Left lung (tissue), 10 donors: Measurements from ENCODE around the gene LDLR. TPM values are rescaled to one million over a fixed set of nuclear protein-coding genes. Genes with fewer than 3 reads are reported as not detected.

Experiments used
- ATAC-seq: fragments of 200-7000 bp; cut with Tn5 transposase; one replicate; pipeline ENCODE4 v1.9.1; 2020; ENCODE audit warnings: moderate library complexity
- DNase-seq, 4 donors: peaks; one replicate each; pipeline ENCODE4 v3.0.0-alpha.2; 2013 to 2020
- H3K27ac ChIP-seq, 2 donors: fragments of 200-600 bp; sonication (generic) in 1 of 2; one replicate each; pipeline versions ENCODE4 v1.5.0 to v1.8.0; 2020 to 2021
- H3K27me3 ChIP-seq, 2 donors: fragments of 200-600 bp; sonication (generic) in 1 of 2; one replicate each; pipeline versions ENCODE4 v1.5.0 to v1.8.0; 2020 to 2021
- H3K36me3 ChIP-seq, 2 donors: fragments of 200-600 bp; sonication (generic) in 1 of 2; one replicate each; pipeline versions ENCODE4 v1.5.0 to v1.8.0; 2020 to 2021
- H3K4me1 ChIP-seq, 2 donors: fragments of 200-600 bp; one replicate each; pipeline ENCODE4 v1.8.0; 2021
- H3K4me3 ChIP-seq, 2 donors: fragments of 200-600 bp; sonication (generic) in 1 of 2; one replicate each; pipeline versions ENCODE4 v1.5.0 to v1.8.0; 2020 to 2021; ENCODE audit warnings: mild to moderate bottlenecking in 1 of 2
- H3K9me3 ChIP-seq, 2 donors: fragments of 200-600 bp; sonication (generic) in 1 of 2; one replicate each; pipeline versions ENCODE4 v1.5.0 to v1.8.0; 2020 to 2021
- CTCF ChIP-seq, 2 donors: fragments of 200-600 bp; sonication (generic) in 1 of 2; IDR thresholded peaks; one replicate each; pipeline versions ENCODE4 v1.5.0 to v1.8.0; 2021; ENCODE audit warnings: antibody characterized with exemption in 2 of 2
- intact Hi-C, 2 donors: fragments of 100-400 bp; cut with DNase I; formaldehyde crosslinking; loops; one replicate each; pipeline versions ENCODE4 v1.11.2 to v1.14.2; 2022
- polyA plus RNA-seq, 6 donors: library from polyadenylated mRNA; unstranded; fragments of 120-200 nt; gene quantifications; one replicate each; pipeline ENCODE4 v1.2.1, GENCODE V29; 2013; ENCODE audit not compliant: insufficient read length in 6 of 6
- total RNA-seq, 2 donors: library from RNA; stranded (reverse); fragmentation: NEBNext Ultra II Directional; extraction: Animal tissue kit (Norgen Biotek cat#: 25700); gene quantifications; one replicate each; pipeline ENCODE4 v1.2.1, GENCODE V29; 2021
- donor health status: DM: no; HTN: yes; CAD: no.
- donor health status: DM: no; HTN: no; CAD: no.

The LDLR gene
- total and polyA plus RNA-seq, 8 donors = 10.4 to 310 (median 29.6) TPM

DNA sequence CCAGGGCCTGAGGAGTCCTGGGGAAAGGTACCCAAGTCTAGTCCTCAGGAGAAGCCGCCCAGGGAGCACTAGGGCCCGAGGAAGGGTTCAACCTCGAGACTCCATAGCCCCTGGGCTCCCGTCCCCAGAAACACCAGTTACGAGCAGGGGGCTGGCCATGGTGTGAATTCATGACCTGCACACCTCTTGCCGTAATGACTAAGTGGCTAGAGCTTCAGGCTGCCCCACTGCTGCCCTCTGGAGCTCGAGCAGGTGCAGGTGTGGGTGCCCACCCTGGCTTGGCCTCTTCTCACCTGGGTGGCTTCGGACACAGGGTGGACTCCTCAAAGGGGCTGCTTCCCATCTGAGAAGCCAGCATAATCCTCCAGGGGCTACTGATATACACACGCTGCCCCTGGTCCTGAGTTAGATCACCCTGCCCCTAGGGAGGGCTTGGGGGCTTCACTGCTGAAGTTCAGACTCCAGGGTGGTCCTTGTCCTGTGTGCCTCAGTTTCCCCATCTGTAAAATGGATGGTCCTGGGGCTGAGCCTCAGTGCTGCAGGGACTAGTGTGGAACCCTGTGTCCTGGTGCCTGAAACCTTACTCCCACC, 52.8 kb downstream of the LDLR start:
- peaks cover 41 to 75% of the 10 kb centered on the region in 2 donors for H3K4me1 ChIP-seq
- H3K27me3 ChIP-seq = no peaks in the 10 kb centered on the region
- peaks cover 0 to 15% of the 10 kb centered on the region in 2 donors for H3K36me3 ChIP-seq
- no peak for ATAC-seq
- no peaks in the 10 kb centered on the region for H3K9me3 ChIP-seq
- intact Hi-C loops = loop anchor here in 1 of 2 donors (10.0 kb wide), 1 partner anchor 53 kb away; the partner anchor contains the start of gene KANK2
- no peak for TF ChIP-seq CTCF (IDR thresholded peaks at IDR 0.05)
- H3K27ac ChIP-seq = peak overlapping the region; percentile 94 to 96
- peak in 1 of 4 donors; percentile 46 for DNase-seq
- no peak overlapping the region for H3K4me3 ChIP-seq

DNA sequence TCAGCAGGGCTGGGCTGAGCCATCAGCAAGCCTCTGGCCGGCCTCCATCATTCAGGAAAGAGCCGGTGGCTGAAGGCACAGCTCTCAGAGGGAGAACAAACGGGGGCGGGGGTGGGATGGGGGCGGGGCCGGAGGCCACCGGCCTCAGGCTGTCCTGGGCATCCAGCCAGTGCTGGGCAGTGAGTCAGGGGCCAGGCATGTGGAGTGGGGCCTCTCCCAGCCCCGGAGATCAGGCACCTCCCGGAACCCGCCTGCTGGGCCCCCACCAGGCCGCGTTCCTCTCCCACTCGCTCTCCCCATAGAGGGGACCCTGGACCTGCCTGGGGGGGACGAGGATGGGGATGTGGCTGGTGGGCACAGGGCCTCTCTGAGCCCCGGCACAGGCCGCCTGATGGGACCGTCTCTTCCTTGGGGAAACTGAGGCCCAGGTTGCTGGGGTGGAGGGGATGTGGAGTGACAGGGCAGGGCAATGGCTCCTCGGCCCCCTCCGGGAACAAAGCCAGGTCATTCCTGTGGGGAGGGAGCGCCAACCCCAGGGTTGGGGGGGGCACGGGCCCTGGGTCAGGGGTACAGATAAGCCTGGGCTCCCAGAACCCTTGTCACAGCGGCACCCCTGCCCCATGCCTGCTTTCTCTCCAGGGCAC, 53.4 kb downstream of the LDLR start:
- peaks cover 0 to 15% of the 10 kb centered on the region in 2 donors for H3K36me3 ChIP-seq
- H3K4me3 ChIP-seq = no peak overlapping the region
- DNase-seq (peak; percentile 77 to 96 (median 92)), ATAC-seq (peak; percentile 80)
- H3K27me3 ChIP-seq = no peaks in the 10 kb centered on the region
- intact Hi-C loops = loop anchor here in 1 of 2 donors (10.0 kb wide), 1 partner anchor 52 kb away; the partner anchor contains the start of gene KANK2
- no peaks in the 10 kb centered on the region for H3K9me3 ChIP-seq
- peak overlapping the region; percentile 94 to 96 for H3K27ac ChIP-seq
- no peak for TF ChIP-seq CTCF (IDR thresholded peaks at IDR 0.05)
- peaks cover 36 to 69% of the 10 kb centered on the region in 2 donors for H3K4me1 ChIP-seq

DNA sequence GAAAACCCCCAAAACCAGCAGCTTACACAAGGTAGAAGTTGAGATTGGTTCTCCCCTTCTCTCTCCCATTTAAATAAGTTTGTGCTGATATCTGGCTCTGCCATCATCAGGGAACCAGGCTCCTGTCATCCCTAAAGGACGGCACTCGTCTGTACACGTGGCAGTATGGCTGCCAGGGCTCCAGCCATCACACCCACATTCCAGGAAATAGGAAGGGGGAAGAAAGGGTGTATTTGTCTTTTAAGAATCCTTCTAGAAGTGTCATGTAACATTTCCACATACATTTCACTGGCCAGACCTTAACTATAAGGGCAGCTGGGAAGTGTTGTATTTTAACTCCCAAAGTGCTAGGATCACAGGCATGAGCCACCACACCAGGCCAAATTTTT, 56.3 kb downstream of the LDLR start:
- Histone ChIP-seq H3K27ac (peak overlapping the region in 1 of 2 donors; percentile 48), H3K4me1 (peaks cover 19 to 43% of the 10 kb centered on the region in 2 donors), H3K36me3 (peaks cover 0 to 15% of the 10 kb centered on the region in 2 donors), H3K4me3 (no peak overlapping the region), H3K9me3 (no peaks in the 10 kb centered on the region), H3K27me3 (no peaks in the 10 kb centered on the region)
- ATAC-seq (no peak), DNase-seq (no peak)
- TF ChIP-seq CTCF (IDR thresholded peaks at IDR 0.05) = no peak
- intact Hi-C loops = loop anchor here in 1 of 2 donors (10.0 kb wide), 1 partner anchor 49 kb away; the partner anchor contains the start of gene KANK2

DNA sequence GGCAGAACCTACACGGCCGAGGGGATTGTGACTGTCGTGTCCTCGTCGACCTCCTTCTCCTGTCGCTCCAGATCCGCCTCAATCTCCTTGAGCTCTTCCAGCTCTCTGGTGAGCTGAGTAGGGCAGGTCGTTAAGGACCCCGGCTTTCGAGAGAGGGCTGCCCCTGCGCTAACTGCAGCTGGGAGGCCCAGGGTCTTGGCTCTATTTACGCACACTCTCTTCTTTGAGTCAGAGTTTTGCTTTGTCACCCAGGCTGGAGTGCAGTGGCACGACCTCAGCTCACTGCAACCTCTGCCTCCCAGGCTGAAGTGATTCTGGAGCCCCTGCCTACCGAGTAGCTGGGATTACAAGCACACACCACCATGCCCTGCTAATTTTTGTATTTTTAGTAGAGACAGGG, 58.7 kb downstream of the LDLR start:
- no peak overlapping the region for H3K27ac ChIP-seq
- H3K36me3 ChIP-seq = peaks cover 0 to 15% of the 10 kb centered on the region in 2 donors
- intact Hi-C loops = loop anchor here in 1 of 2 donors (10.0 kb wide), 1 partner anchor 47 kb away; the partner anchor contains the start of gene KANK2
- no peak for DNase-seq
- no peaks in the 10 kb centered on the region for H3K9me3 ChIP-seq
- H3K4me1 ChIP-seq = peaks cover 17 to 18% of the 10 kb centered on the region in 2 donors
- no peak for ATAC-seq
- TF ChIP-seq CTCF (IDR thresholded peaks at IDR 0.05) = no peak
- H3K4me3 ChIP-seq = no peak overlapping the region
- no peaks in the 10 kb centered on the region for H3K27me3 ChIP-seq

DNA sequence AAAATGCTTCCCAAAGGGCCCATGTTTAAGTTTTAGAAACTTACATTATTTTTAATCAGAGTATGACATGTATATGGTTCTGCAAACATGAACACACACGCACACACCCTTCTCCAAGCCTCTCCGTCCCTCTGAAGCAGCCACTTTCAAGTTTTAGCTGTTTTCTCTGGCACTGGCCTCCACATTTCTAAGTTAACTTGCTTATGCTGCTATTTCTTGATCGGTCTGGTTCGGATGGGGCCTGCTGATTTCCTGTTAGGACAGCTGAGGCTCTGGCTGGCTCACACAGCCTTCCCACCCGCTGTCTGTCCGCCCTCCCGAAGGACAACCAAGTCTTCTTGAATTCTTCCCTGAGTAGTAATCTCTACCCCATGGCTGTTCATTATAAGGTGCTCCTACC, 61.9 kb downstream of the LDLR start:
- intact Hi-C loops = no loop called here
- Histone ChIP-seq H3K9me3 (no peaks in the 10 kb centered on the region), H3K27ac (peak overlapping the region; percentile 23 to 47), H3K36me3 (peaks cover 0 to 5% of the 10 kb centered on the region in 2 donors), H3K4me3 (no peak overlapping the region), H3K4me1 (peaks cover 14 to 19% of the 10 kb centered on the region in 2 donors), H3K27me3 (no peaks in the 10 kb centered on the region)
- peak in 1 of 4 donors; percentile 81 for DNase-seq
- peak; percentile 10 for ATAC-seq
- TF ChIP-seq CTCF (IDR thresholded peaks at IDR 0.05) = no peak
